HepG2 (cell line): Measurements from ENCODE around the gene FCER1G. TPM values are rescaled to one million over a fixed set of nuclear protein-coding genes. Genes with fewer than 3 reads are reported as not detected.

Experiments used
- CENPX ChIP-seq: sonication (generic); formaldehyde crosslinking; IDR thresholded peaks from 2 replicates; pipeline ENCODE4 v1.9.0; 2021; ENCODE audit warnings: mild to moderate bottlenecking, missing genetic modification reagents, moderate library complexity
- KDM5A ChIP-seq: fragments of 200-600 bp; sonication (generic); IDR thresholded peaks from 2 replicates; pipeline ENCODE4 v1.7.0; 2018; ENCODE audit warnings: antibody characterized with exemption, mild to moderate bottlenecking, low read length, borderline replicate concordance
- MED1 ChIP-seq: sonication (generic); formaldehyde crosslinking; IDR thresholded peaks from 2 replicates; pipeline ENCODE4 v1.4.0; 2020; ENCODE audit warnings: missing genetic modification reagents
- SAFB2 ChIP-seq: sonication (generic); formaldehyde crosslinking; IDR thresholded peaks from 2 replicates; pipeline ENCODE4 v1.5.1; 2020; ENCODE audit warnings: missing genetic modification reagents, low read depth, mild to moderate bottlenecking, borderline replicate concordance
- SMYD3 ChIP-seq: sonication (generic); formaldehyde crosslinking; IDR thresholded peaks from 2 replicates; pipeline ENCODE4 v1.8.1; 2023; ENCODE audit warnings: mild to moderate bottlenecking, missing genetic modification reagents
- SP2 ChIP-seq: sonication (generic); formaldehyde crosslinking; IDR thresholded peaks from 2 replicates; pipeline ENCODE4 v1.5.1; 2020; ENCODE audit warnings: mild to moderate bottlenecking, missing genetic modification reagents
- SUZ12 ChIP-seq: fragments of 150-350 bp; IDR thresholded peaks from 2 replicates; pipeline ENCODE4 v1.6.1; 2014; ENCODE audit warnings: low read depth, low read length
- TBL1XR1 ChIP-seq: fragments of 150-350 bp; IDR thresholded peaks from 2 replicates; pipeline ENCODE4 v1.6.1; 2014; ENCODE audit warnings: borderline replicate concordance, low read length; ENCODE audit not compliant: partially characterized antibody
- ZBTB38 ChIP-seq: sonication (generic); formaldehyde crosslinking; IDR thresholded peaks from 2 replicates; pipeline ENCODE4 v1.5.1; 2020; ENCODE audit warnings: mild to moderate bottlenecking, missing genetic modification reagents
- ZNF235 ChIP-seq: sonication (generic); formaldehyde crosslinking; IDR thresholded peaks from 2 replicates; pipeline ENCODE4 v1.8.1; 2023; ENCODE audit warnings: mild to moderate bottlenecking, missing genetic modification reagents, borderline replicate concordance
- ZNF282 ChIP-seq: fragments of 450-650 bp; IDR thresholded peaks from 2 replicates; pipeline ENCODE4 v1.6.1; 2018; ENCODE audit not compliant: partially characterized antibody
- ZNF30 ChIP-seq: sonication (generic); formaldehyde crosslinking; IDR thresholded peaks from 2 replicates; pipeline ENCODE4 v1.5.0; 2020; ENCODE audit warnings: mild to moderate bottlenecking, missing genetic modification reagents
- ZNF326 ChIP-seq: sonication (generic); formaldehyde crosslinking; IDR thresholded peaks from 2 replicates; pipeline ENCODE4 v1.4.0; 2020; ENCODE audit warnings: missing genetic modification reagents, borderline replicate concordance
- ZNF329 ChIP-seq: sonication (generic); formaldehyde crosslinking; IDR thresholded peaks from 2 replicates; pipeline ENCODE4 v1.9.0; 2021; ENCODE audit warnings: low read depth, mild to moderate bottlenecking, missing genetic modification reagents
- ZNF547 ChIP-seq: sonication (generic); formaldehyde crosslinking; IDR thresholded peaks from 2 replicates; pipeline ENCODE4 v1.5.1; 2020; ENCODE audit warnings: mild to moderate bottlenecking, missing genetic modification reagents
- ZNF891 ChIP-seq: sonication (generic); formaldehyde crosslinking; IDR thresholded peaks from 2 replicates; pipeline ENCODE4 v1.5.0; 2020; ENCODE audit warnings: mild to moderate bottlenecking, missing genetic modification reagents
- polyA plus RNA-seq, 8 experiments: library from polyadenylated mRNA; depleted of rRNA in 3 of 8; stranded (reverse) in 7 of 8; unstranded in 1 of 8; fragments of >200 nt; fragmentation: Illumina TruSeq in 4 of 8; extraction: Trizol in 4 of 8; gene quantifications; 2 replicates each; pipeline versions ENCODE4 v1.2.1 to v1.2.3, GENCODE V29; 2011 to 2016; ENCODE audit warnings: low read depth in 4 of 8, missing spikeins in 1 of 8, mixed read lengths in 1 of 8; ENCODE audit not compliant: insufficient read depth in 1 of 8
- total RNA-seq, 5 experiments: library from RNA; depleted of rRNA; stranded (reverse); fragments of >200 nt; fragmentation: Illumina TruSeq; extraction: Trizol; gene quantifications; 2 replicates each; pipeline ENCODE4 v1.2.3, GENCODE V29; 2016; ENCODE audit warnings: low read depth in 1 of 5
- TF ChIP-seq, protein P1 (sequence below): sonication (generic); formaldehyde crosslinking; IDR thresholded peaks from 2 replicates; pipeline ENCODE4 v1.4.0; 2020; ENCODE audit warnings: missing genetic modification reagents, borderline replicate concordance
- TF ChIP-seq, protein P2 (sequence below): sonication (generic); formaldehyde crosslinking; IDR thresholded peaks from 2 replicates; pipeline ENCODE4 v1.4.0; 2020; ENCODE audit warnings: missing genetic modification reagents
- TF ChIP-seq, protein P3 (sequence below): sonication (generic); formaldehyde crosslinking; IDR thresholded peaks from 2 replicates; pipeline ENCODE4 v1.8.1; 2022; ENCODE audit warnings: low read depth, mild to moderate bottlenecking, missing genetic modification reagents
- TF ChIP-seq, protein P4 (sequence below): IDR thresholded peaks from 2 replicates; pipeline ENCODE4 v1.6.1; 2012; ENCODE audit warnings: inconsistent platforms
- TF ChIP-seq, protein P5 (sequence below): IDR thresholded peaks from 2 replicates; pipeline ENCODE4 v1.6.1; 2016

FCER1G gene
- total and polyA plus RNA-seq, 2 of the 13 experiments (the other 11 are each of a cell fraction or from before 2014, with no cell fraction given): 1.3 to 6.4 TPM

DNA sequence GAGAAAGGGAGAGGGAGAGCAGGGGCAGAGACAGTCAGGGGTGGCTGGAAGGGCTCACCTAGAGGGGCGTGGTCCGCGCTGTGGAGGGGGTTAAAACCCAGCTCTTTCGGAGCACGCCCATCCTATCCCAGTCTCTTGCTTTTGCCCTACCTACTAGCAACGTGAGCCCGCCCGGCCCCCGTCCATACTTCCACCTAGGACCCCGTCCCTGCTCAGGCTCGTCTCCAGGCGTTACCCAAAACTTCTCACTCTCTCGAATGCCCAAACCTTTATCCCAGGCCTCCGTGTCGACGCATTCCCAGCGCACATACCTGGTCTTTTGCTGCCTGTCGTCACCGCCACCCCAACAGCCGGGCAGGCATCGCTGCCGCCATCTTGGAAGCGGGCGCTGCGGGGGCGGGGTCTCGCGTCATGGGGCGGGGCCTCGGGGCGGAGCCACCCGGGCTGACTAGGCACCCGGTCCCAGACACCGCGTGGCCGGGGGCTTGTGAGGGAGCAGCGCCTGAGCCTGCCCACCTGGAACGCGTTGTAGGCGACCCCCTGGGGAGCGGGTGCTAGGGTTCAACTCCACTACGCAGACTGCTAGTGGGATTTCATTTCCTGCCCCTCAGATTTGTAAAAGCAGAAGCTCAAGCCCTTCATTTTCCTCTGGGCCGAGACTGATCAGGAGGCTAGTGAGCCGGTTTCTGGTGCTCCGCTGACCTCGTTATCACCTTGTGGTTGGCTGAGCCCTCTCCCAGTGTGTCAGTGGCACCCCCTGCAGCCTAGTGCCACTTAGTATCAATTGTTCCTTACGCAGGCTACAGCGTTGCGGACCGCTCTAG is 37.8 kb upstream of the FCER1G start, which contains the start of gene B4GALT3 (continued):
- TF ChIP-seq, protein P1, sequence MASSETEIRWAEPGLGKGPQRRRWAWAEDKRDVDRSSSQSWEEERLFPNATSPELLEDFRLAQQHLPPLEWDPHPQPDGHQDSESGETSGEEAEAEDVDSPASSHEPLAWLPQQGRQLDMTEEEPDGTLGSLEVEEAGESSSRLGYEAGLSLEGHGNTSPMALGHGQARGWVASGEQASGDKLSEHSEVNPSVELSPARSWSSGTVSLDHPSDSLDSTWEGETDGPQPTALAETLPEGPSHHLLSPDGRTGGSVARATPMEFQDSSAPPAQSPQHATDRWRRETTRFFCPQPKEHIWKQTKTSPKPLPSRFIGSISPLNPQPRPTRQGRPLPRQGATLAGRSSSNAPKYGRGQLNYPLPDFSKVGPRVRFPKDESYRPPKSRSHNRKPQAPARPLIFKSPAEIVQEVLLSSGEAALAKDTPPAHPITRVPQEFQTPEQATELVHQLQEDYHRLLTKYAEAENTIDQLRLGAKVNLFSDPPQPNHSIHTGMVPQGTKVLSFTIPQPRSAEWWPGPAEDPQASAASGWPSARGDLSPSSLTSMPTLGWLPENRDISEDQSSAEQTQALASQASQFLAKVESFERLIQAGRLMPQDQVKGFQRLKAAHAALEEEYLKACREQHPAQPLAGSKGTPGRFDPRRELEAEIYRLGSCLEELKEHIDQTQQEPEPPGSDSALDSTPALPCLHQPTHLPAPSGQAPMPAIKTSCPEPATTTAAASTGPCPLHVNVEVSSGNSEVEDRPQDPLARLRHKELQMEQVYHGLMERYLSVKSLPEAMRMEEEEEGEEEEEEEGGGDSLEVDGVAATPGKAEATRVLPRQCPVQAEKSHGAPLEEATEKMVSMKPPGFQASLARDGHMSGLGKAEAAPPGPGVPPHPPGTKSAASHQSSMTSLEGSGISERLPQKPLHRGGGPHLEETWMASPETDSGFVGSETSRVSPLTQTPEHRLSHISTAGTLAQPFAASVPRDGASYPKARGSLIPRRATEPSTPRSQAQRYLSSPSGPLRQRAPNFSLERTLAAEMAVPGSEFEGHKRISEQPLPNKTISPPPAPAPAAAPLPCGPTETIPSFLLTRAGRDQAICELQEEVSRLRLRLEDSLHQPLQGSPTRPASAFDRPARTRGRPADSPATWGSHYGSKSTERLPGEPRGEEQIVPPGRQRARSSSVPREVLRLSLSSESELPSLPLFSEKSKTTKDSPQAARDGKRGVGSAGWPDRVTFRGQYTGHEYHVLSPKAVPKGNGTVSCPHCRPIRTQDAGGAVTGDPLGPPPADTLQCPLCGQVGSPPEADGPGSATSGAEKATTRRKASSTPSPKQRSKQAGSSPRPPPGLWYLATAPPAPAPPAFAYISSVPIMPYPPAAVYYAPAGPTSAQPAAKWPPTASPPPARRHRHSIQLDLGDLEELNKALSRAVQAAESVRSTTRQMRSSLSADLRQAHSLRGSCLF: no peak
- TF ChIP-seq KDM5A: peak; percentile 80; the same call in 1 of the 2 replicates
- TF ChIP-seq SMYD3 (CRISPR knock-in tag): 0 out of 2 replicates have a peak, but pooled peaks have one; percentile 74
- no peak for TF ChIP-seq ZNF30
- 0 out of 2 replicates have a peak, but pooled peaks have one; percentile 40 for TF ChIP-seq ZNF547 (CRISPR knock-in tag)
- TF ChIP-seq ZNF891 (CRISPR knock-in tag): peak; percentile 86; the same call in 1 of the 2 replicates
- no peak for TF ChIP-seq TBL1XR1
- TF ChIP-seq ZBTB38 (CRISPR knock-in tag): peak; percentile 30; the same call in 1 of the 2 replicates
- no peak for TF ChIP-seq ZNF326 (CRISPR knock-in tag)
- TF ChIP-seq, protein P2, sequence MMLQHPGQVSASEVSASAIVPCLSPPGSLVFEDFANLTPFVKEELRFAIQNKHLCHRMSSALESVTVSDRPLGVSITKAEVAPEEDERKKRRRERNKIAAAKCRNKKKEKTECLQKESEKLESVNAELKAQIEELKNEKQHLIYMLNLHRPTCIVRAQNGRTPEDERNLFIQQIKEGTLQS (CRISPR knock-in tag): 0 out of 2 replicates have a peak, but pooled peaks have one; percentile 32
- TF ChIP-seq MED1: peak; percentile 66; the same call in 1 of the 2 replicates
- TF ChIP-seq SUZ12: no peak
- no peak for TF ChIP-seq CENPX (CRISPR knock-in tag)
- TF ChIP-seq SP2: no peak
- TF ChIP-seq, protein P3, sequence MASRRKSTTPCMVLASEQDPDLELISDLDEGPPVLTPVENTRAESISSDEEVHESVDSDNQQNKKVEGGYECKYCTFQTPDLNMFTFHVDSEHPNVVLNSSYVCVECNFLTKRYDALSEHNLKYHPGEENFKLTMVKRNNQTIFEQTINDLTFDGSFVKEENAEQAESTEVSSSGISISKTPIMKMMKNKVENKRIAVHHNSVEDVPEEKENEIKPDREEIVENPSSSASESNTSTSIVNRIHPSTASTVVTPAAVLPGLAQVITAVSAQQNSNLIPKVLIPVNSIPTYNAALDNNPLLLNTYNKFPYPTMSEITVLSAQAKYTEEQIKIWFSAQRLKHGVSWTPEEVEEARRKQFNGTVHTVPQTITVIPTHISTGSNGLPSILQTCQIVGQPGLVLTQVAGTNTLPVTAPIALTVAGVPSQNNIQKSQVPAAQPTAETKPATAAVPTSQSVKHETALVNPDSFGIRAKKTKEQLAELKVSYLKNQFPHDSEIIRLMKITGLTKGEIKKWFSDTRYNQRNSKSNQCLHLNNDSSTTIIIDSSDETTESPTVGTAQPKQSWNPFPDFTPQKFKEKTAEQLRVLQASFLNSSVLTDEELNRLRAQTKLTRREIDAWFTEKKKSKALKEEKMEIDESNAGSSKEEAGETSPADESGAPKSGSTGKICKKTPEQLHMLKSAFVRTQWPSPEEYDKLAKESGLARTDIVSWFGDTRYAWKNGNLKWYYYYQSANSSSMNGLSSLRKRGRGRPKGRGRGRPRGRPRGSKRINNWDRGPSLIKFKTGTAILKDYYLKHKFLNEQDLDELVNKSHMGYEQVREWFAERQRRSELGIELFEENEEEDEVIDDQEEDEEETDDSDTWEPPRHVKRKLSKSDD: peak; percentile 95
- TF ChIP-seq ZNF235 (CRISPR knock-in tag): peak; percentile 75; the same call in 1 of the 2 replicates
- TF ChIP-seq, protein P4, sequence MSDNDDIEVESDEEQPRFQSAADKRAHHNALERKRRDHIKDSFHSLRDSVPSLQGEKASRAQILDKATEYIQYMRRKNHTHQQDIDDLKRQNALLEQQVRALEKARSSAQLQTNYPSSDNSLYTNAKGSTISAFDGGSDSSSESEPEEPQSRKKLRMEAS: peak; percentile 97
- TF ChIP-seq, protein P5, sequence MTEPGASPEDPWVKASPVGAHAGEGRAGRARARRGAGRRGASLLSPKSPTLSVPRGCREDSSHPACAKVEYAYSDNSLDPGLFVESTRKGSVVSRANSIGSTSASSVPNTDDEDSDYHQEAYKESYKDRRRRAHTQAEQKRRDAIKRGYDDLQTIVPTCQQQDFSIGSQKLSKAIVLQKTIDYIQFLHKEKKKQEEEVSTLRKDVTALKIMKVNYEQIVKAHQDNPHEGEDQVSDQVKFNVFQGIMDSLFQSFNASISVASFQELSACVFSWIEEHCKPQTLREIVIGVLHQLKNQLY: peak; percentile 38; the same call in 1 of the 2 replicates
- no peak for TF ChIP-seq ZNF282
- no peak for TF ChIP-seq ZNF329 (CRISPR knock-in tag)
- peak; percentile 86 for TF ChIP-seq SAFB2 (CRISPR knock-in tag)
